Stimulated activated CD4-positive, alpha-beta T cell treated with anti-CD3 and anti-CD28 coated beads, Interleukin-1b, Interleukin-23, amount 100 ng/mL, for 1 hour (primary cell): ENCODE results near the gene MCM9.

Source experiments
- DNase-seq, 2 donors: peaks; one replicate each; pipeline ENCODE4 v3.0.0-alpha.2; 2020; ENCODE audit warnings: low read depth in 2 of 2

Gene MCM9

GRCh38 chr6:118864341-118865099, 70.4 kb downstream of the MCM9 start:
- no peak for DNase-seq

GRCh38 chr6:118862443-118862842, 72.5 kb downstream of the MCM9 start:
- no peak for DNase-seq

- no peak for DNase-seq
Observed at GRCh38 chr6:118860880-118861279, 74.1 kb downstream of the MCM9 start.

GRCh38 chr6:118860363-118860762, 74.6 kb downstream of the MCM9 start:
- DNase-seq: no peak

- DNase-seq: no peak
Observed at GRCh38 chr6:118859517-118860064, 75.4 kb downstream of the MCM9 start.

- DNase-seq: no peak
Observed at GRCh38 chr6:118856301-118856700, 78.7 kb downstream of the MCM9 start.

GRCh38 chr6:118853408-118853807, 81.6 kb downstream of the MCM9 start:
- no peak for DNase-seq

- no peak for DNase-seq
Observed at GRCh38 chr6:118844915-118845314, 90.0 kb downstream of the MCM9 start.

- DNase-seq: no peak
Observed at GRCh38 chr6:118843685-118844390, 91.1 kb downstream of the MCM9 start.

GRCh38 chr6:118830691-118831090, 104.3 kb downstream of the MCM9 start:
- DNase-seq: no peak

- no peak for DNase-seq
Observed at GRCh38 chr6:118829817-118830478, 105.0 kb downstream of the MCM9 start.

GRCh38 chr6:118826096-118826495, 108.9 kb downstream of the MCM9 start:
- no peak for DNase-seq

- DNase-seq: no peak
Observed at GRCh38 chr6:118825661-118826060, 109.3 kb downstream of the MCM9 start.

- no peak for DNase-seq
Observed at GRCh38 chr6:118815495-118815894, 119.5 kb downstream of the MCM9 start.

- no peak for DNase-seq
Observed at GRCh38 chr6:118813775-118814174, 121.2 kb downstream of the MCM9 start.

- no peak for DNase-seq
Observed at GRCh38 chr6:118812970-118813369, 122.0 kb downstream of the MCM9 start.

- DNase-seq: peak; percentile 8 to 16
Observed at GRCh38 chr6:118810420-118811027, 124.4 kb downstream of the MCM9 start.

- no peak for DNase-seq
Observed at GRCh38 chr6:118808793-118809638, 125.9 kb downstream of the MCM9 start.

- no peak for DNase-seq
Observed at GRCh38 chr6:118804091-118804490, 130.9 kb downstream of the MCM9 start.

- no peak for DNase-seq
Observed at GRCh38 chr6:118801257-118801656, 133.7 kb downstream of the MCM9 start.
